Transverse colon (tissue), 3 donors: Measurements from ENCODE around the gene RTP5.

Experiments
- EP300 ChIP-seq: sonication (generic); formaldehyde crosslinking; IDR thresholded peaks from one replicate; pipeline ENCODE4 v1.6.1; 2017; ENCODE audit warnings: antibody characterized with exemption, low read depth
- POLR2A ChIP-seq: fragments of 450-650 bp; IDR thresholded peaks from one replicate; pipeline ENCODE4 v1.6.1; 2016; ENCODE audit warnings: antibody characterized with exemption, mild to moderate bottlenecking, moderate library complexity
- TF ChIP-seq, protein P1 (sequence below), 5 experiments: fragments of 200-600 bp in 3 of 5; fragments of 450-650 bp in 2 of 5; sonication (generic) in 3 of 5; IDR thresholded peaks; 1 replicate in 2 of 5; 2 replicates in 3 of 5; pipeline ENCODE4 v1.5.1; 2016 to 2017; ENCODE audit warnings: antibody characterized with exemption in 5 of 5, inconsistent platforms in 3 of 5, mild to moderate bottlenecking in 2 of 5, moderate library complexity in 1 of 5

DNA sequence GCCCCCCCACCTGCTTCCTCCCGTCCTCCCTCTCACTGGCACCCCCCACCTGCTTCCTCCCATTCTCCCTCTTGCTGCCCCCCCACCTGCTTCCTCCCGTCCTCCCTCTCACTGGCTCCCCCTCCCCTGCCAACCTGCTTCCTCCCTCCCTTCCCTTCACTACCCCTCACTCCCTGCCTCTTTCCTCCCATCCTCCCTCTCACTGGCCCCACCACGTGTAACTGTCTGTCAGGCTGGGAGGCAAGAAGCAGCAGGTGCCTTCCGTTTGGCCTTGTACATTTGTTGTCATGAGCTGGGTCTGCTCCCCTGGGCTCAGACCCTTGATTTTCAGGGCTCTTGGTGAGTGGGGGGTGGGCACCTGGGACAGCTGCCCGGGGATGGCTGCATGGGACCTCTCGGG lies 19.1 kb downstream of the RTP5 start:
- TF ChIP-seq, protein P1, sequence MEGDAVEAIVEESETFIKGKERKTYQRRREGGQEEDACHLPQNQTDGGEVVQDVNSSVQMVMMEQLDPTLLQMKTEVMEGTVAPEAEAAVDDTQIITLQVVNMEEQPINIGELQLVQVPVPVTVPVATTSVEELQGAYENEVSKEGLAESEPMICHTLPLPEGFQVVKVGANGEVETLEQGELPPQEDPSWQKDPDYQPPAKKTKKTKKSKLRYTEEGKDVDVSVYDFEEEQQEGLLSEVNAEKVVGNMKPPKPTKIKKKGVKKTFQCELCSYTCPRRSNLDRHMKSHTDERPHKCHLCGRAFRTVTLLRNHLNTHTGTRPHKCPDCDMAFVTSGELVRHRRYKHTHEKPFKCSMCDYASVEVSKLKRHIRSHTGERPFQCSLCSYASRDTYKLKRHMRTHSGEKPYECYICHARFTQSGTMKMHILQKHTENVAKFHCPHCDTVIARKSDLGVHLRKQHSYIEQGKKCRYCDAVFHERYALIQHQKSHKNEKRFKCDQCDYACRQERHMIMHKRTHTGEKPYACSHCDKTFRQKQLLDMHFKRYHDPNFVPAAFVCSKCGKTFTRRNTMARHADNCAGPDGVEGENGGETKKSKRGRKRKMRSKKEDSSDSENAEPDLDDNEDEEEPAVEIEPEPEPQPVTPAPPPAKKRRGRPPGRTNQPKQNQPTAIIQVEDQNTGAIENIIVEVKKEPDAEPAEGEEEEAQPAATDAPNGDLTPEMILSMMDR (IDR thresholded peaks at IDR 0.05) = no peak
- TF ChIP-seq POLR2A (no peak), EP300 (no peak)
